Thyroid gland (tissue), 4 donors: Measurements from ENCODE around the gene PDE4DIP.
"Not testable (repeated sequence)": the region's sequence is repeated elsewhere in the genome, so short reads cannot be mapped to it uniquely, and the experiment has no call there.

Source experiments
- POLR2A ChIP-seq, 2 donors: fragments of 450-650 bp; IDR thresholded peaks; one replicate each; pipeline ENCODE4 v1.6.1; 2017; ENCODE audit warnings: antibody characterized with exemption in 2 of 2, mild to moderate bottlenecking in 2 of 2, moderate library complexity in 1 of 2
- TF ChIP-seq, protein P1 (sequence below), 6 experiments: fragments of 200-600 bp in 3 of 6; fragments of 450-650 bp in 3 of 6; sonication (generic) in 3 of 6; IDR thresholded peaks; one replicate each; pipeline ENCODE4 v1.5.1; 2016 to 2019; ENCODE audit warnings: antibody characterized with exemption in 6 of 6, mild to moderate bottlenecking in 2 of 6, inconsistent platforms in 1 of 6, moderate library complexity in 1 of 6

DNA sequence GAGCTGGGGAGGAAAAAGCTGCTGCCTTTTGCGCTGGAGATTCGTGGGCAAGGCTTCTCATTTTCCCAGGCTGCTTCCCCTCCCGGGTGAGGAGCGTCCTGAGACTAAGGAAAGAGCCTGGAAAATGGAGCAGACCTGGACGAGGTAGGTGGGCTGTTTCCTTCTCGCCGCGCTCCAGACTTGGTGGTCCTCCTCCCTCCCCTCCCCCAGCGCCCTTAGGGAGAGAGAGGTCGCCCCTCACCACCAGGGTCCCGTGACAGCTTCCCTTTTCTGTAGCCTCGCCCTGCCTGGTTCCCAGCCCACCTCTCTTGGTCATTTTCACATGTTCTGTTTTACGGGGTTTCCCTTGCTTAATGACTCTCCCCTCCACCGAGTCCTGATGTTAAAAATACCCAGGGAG, 423 bp downstream of the PDE4DIP start:
- TF ChIP-seq, protein P1, sequence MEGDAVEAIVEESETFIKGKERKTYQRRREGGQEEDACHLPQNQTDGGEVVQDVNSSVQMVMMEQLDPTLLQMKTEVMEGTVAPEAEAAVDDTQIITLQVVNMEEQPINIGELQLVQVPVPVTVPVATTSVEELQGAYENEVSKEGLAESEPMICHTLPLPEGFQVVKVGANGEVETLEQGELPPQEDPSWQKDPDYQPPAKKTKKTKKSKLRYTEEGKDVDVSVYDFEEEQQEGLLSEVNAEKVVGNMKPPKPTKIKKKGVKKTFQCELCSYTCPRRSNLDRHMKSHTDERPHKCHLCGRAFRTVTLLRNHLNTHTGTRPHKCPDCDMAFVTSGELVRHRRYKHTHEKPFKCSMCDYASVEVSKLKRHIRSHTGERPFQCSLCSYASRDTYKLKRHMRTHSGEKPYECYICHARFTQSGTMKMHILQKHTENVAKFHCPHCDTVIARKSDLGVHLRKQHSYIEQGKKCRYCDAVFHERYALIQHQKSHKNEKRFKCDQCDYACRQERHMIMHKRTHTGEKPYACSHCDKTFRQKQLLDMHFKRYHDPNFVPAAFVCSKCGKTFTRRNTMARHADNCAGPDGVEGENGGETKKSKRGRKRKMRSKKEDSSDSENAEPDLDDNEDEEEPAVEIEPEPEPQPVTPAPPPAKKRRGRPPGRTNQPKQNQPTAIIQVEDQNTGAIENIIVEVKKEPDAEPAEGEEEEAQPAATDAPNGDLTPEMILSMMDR (IDR thresholded peaks at IDR 0.05), result not testable (repeated sequence)
- TF ChIP-seq POLR2A (IDR thresholded peaks at IDR 0.05), result not testable (repeated sequence)
